ENCODE results near the gene CD151. TPM values are rescaled to one million over a fixed set of nuclear protein-coding genes. Genes with fewer than 3 reads are reported as not detected.
A peak's percentile ranks its signal among the peaks of the same experiment; 100 is the strongest.

CD151 gene
- total RNA-seq, 1 experiment from 2014 or later, result 115 TPM

- TF ChIP-seq, protein P1, sequence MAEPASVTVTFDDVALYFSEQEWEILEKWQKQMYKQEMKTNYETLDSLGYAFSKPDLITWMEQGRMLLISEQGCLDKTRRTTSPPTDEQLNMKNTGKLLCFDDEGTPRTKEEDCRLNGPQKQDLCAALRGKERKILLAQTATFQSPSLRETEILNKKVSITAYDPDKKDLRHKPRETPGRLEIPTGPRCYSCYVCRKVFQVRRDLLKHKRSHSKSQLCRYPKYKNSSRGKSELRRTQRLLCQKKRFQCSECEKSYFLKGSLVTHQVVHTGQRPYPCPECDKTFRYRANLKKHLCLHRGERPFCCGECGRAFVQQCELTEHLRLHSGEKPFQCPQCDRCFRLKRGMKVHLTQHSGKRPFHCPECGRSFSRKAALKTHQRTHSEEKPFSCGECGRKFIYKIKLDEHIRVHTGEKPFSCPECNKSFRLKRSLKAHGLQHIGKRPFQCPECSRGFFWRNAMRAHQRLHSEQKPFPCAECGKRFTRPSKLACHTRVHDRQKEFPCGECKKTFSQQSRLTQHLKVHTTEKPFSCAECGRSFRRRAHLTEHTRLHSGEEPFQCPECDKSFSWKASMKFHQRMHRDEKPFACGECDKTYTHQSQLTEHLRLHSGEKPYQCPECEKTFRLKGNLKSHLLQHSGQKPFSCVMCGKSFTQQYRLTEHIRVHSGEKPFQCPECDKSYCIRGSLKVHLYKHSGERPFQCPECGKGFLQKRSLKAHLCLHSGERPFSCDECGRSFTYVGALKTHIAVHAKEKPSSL (CRISPR knock-in tag; conservative IDR thresholded peaks at IDR 0.05), result no peak
- TF ChIP-seq ZBTB21 (CRISPR knock-in tag; IDR thresholded peaks at IDR 0.05; ENCODE audit: borderline replicate concordance), result no peak
- TF ChIP-seq GTF2I (CRISPR knock-in tag; conservative IDR thresholded peaks at IDR 0.05), result no peak
- TF ChIP-seq ZNF317 (CRISPR knock-in tag; IDR thresholded peaks at IDR 0.05; ENCODE audit: borderline replicate concordance, low read depth), result no peak
- TF ChIP-seq IRF2 (CRISPR knock-in tag; IDR thresholded peaks at IDR 0.05; ENCODE audit: borderline replicate concordance, low read depth), result no peak
- TF ChIP-seq, protein P2, sequence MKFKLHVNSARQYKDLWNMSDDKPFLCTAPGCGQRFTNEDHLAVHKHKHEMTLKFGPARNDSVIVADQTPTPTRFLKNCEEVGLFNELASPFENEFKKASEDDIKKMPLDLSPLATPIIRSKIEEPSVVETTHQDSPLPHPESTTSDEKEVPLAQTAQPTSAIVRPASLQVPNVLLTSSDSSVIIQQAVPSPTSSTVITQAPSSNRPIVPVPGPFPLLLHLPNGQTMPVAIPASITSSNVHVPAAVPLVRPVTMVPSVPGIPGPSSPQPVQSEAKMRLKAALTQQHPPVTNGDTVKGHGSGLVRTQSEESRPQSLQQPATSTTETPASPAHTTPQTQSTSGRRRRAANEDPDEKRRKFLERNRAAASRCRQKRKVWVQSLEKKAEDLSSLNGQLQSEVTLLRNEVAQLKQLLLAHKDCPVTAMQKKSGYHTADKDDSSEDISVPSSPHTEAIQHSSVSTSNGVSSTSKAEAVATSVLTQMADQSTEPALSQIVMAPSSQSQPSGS (CRISPR knock-in tag; IDR thresholded peaks at IDR 0.05; ENCODE audit: borderline replicate concordance, low read depth), result no peak
- TF ChIP-seq, protein P3, sequence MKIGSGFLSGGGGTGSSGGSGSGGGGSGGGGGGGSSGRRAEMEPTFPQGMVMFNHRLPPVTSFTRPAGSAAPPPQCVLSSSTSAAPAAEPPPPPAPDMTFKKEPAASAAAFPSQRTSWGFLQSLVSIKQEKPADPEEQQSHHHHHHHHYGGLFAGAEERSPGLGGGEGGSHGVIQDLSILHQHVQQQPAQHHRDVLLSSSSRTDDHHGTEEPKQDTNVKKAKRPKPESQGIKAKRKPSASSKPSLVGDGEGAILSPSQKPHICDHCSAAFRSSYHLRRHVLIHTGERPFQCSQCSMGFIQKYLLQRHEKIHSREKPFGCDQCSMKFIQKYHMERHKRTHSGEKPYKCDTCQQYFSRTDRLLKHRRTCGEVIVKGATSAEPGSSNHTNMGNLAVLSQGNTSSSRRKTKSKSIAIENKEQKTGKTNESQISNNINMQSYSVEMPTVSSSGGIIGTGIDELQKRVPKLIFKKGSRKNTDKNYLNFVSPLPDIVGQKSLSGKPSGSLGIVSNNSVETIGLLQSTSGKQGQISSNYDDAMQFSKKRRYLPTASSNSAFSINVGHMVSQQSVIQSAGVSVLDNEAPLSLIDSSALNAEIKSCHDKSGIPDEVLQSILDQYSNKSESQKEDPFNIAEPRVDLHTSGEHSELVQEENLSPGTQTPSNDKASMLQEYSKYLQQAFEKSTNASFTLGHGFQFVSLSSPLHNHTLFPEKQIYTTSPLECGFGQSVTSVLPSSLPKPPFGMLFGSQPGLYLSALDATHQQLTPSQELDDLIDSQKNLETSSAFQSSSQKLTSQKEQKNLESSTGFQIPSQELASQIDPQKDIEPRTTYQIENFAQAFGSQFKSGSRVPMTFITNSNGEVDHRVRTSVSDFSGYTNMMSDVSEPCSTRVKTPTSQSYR (CRISPR knock-in tag; IDR thresholded peaks at IDR 0.05), result no peak
- no peak for TF ChIP-seq ZNF121 (CRISPR knock-in tag; IDR thresholded peaks at IDR 0.05)
- no peak for TF ChIP-seq ZNF416 (CRISPR knock-in tag; IDR thresholded peaks at IDR 0.05)
- no peak for TF ChIP-seq TEAD1 (CRISPR knock-in tag; IDR thresholded peaks at IDR 0.05)
- TF ChIP-seq, protein P4, sequence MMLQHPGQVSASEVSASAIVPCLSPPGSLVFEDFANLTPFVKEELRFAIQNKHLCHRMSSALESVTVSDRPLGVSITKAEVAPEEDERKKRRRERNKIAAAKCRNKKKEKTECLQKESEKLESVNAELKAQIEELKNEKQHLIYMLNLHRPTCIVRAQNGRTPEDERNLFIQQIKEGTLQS (CRISPR knock-in tag; conservative IDR thresholded peaks at IDR 0.05), result no peak
These were observed 43.1 kb downstream of the CD151 start for GRCh38 chr11:875769-876301.

GRCh38 chr11:876545-876944 lies 43.8 kb downstream of the CD151 start:
- Mint-ChIP-seq H3K9me3 (no peaks in the 10 kb centered on the region), H3K4me1 (no peaks in the 10 kb centered on the region), H3K27me3 (ENCODE audit: low read depth) (peaks cover 3% of the 10 kb centered on the region), H3K4me3 (no peak overlapping the region), H3K36me3 (peaks cover 35% of the 10 kb centered on the region), H3K27ac (no peak overlapping the region)
- ChIA-PET POLR2A (interaction anchor here (0.6 kb wide), 1 partner anchor 420 kb away, joined by 3 read pairs; no protein-coding TSS in a partner anchor), CTCF (interaction anchor here (1.5 to 1.7 kb wide), 2 partner anchors 28 to 174 kb away, joined by 4 to 5 read pairs; no protein-coding TSS in a partner anchor)
- no peak for ATAC-seq
- TF ChIP-seq CREM (CRISPR knock-in tag; IDR thresholded peaks at IDR 0.05), result no peak
- TF ChIP-seq PRDM15 (CRISPR knock-in tag; IDR thresholded peaks at IDR 0.05), result no peak
- TF ChIP-seq TEAD4 (CRISPR knock-in tag; IDR thresholded peaks at IDR 0.05), result no peak
- no peak for TF ChIP-seq ZNF512 (CRISPR knock-in tag; IDR thresholded peaks at IDR 0.05; ENCODE audit: borderline replicate concordance)
- no peak for TF ChIP-seq CBFB (CRISPR knock-in tag; IDR thresholded peaks at IDR 0.05; ENCODE audit: low read depth)
- TF ChIP-seq ZNF416 (CRISPR knock-in tag; IDR thresholded peaks at IDR 0.05), result no peak
- no peak for TF ChIP-seq TCF7 (CRISPR knock-in tag; IDR thresholded peaks at IDR 0.05; ENCODE audit: low read depth)
- no peak for DNase-seq (ENCODE audit: low spot score)

More at GRCh38 chr11:875769-876301, 43.1 kb downstream of the CD151 start:
- Mint-ChIP-seq H3K9me3 (no peaks in the 10 kb centered on the region), H3K27ac (0 out of 2 replicates have a peak overlapping the region, but pooled peaks have one; percentile 46), H3K36me3 (peaks cover 32% of the 10 kb centered on the region), H3K4me1 (no peaks in the 10 kb centered on the region), H3K4me3 (no peak overlapping the region), H3K27me3 (ENCODE audit: low read depth) (peaks cover 3% of the 10 kb centered on the region)
- ATAC-seq (no peak), DNase-seq (ENCODE audit: low spot score) (no peak)
- CTCF ChIA-PET, result interaction anchor here (0.6 to 1.7 kb wide), 3 partner anchors 22 to 235 kb away, joined by 3 to 4 read pairs (median 4); no protein-coding TSS in a partner anchor
- POLR2A ChIA-PET, result no interaction called here

Measured in WTC11 (cell line).